Inferior parietal cortex (tissue), 1 donor: ENCODE results near the gene SCN5A.
"Not testable (repeated sequence)": the region's sequence is repeated elsewhere in the genome, so short reads cannot be mapped to it uniquely, and the experiment has no call there.

Source experiments
- DNase-seq: peaks from one replicate; pipeline ENCODE4 v3.0.0-alpha.2; 2016; ENCODE audit errors: extremely low spot score

Gene SCN5A

DNA sequence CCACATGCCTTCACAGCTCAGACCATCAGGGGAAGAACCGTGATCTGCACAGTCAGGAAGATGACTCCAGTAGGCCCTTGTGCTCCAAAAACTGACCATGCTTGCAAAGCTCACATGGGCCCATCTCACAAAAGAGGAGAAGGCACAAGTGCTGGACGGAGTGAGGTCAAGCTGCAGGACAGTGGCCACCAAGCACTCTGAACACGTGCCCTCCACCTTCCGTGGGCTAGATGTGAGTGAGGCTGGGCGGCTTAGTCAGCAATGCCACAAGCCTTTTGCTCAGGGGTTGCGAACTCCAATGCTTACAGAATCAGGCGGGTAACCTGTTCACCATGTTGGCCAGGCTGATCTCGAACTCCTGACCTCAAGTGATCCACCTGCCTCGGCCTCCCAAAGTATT is 70.9 kb downstream of the SCN5A start:
- no peak for DNase-seq

DNA sequence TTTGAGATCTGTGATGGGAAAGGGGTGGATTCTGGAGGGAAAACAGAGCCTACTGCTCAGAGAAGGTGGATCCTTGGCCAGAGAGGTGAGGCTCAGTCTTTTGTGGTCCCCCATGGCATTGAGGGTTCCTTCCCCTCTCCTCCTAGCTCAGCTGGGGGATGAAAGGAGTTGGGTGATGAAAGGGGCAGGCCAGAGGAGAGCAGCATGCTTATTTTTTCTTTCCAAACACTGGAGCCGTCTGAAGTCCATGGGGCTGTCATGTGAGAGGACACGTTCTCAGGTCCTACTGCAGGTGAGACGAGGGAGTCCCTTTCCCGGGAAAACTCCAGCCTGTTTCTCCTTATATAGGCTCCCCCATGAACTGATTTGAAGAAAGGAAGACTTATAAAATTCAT is 71.4 kb downstream of the SCN5A start:
- no peak for DNase-seq

DNA sequence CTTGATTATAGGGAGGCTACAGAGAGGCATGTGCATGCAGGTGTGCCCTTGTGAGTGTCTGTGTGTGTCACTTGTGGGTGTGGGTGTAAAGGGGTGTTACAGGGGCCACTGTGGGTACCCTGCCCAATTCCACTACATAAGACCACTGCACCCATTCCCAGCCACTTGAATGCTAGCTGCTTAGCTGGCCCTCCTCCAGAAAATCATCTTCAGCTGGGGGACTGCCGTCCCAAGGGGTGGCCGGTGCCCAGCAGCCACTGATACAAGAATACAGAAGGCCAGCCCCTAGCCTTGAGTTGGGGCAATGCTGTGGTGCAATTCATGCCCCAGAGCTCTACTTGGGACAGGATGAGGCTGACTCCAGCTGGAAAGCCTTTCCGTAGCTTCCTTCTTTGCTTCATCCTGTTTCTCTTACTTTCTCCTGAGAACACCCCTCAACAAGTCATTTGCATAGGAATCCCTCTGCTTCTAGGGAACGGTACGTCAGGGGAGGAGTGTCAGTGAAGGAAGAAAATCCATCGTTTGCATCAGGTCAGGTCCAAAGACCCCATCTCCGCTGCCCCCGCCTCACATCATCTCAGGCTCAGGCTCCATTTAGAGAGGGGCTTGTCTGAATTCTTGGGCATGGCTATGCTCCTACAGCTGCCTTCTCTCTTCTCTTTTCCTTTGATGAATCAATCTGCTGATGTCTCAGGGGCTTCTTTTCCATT is 72.0 kb downstream of the SCN5A start:
- DNase-seq = no peak

DNA sequence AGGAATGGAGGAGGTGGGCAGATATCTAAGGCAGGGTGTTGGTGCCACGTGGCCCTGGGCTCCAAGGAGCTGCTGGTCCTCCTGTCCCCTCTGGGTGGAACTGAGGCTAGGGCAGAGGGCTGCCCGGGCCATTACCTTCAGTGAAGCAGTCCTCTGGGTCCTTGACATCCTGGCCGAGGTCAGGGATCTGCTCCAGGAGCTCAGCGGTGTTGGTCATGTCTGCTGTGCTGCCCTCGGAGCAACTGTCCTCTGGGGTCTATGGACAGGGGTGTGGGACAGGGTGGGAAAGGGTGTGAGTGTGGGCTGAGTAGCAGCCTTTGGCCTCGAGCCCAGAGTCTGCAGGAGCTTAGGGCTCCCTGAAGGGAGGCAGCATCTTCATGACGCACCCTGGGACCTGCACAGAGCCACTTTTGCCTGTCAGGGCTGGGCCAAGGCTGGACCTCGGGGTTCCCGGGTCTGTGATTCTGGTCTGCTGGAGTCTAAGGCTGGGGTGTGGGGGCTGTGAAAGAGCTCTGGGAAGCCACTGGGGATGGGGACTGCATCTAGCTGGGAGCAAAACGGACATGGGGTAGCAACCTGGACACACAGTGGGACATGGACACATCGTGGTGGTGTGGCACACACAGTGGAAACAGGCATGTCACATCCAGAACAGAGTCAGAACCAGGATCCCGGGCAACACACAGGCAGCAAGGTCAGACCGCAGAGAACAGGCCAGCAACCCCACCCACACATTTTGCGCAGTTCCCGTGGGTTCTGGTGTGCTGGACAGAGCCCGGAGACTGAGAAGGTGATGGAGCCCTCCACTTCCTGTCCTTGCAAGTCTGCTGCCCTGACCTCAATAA is 72.7 kb downstream of the SCN5A start:
- DNase-seq = no peak

DNA sequence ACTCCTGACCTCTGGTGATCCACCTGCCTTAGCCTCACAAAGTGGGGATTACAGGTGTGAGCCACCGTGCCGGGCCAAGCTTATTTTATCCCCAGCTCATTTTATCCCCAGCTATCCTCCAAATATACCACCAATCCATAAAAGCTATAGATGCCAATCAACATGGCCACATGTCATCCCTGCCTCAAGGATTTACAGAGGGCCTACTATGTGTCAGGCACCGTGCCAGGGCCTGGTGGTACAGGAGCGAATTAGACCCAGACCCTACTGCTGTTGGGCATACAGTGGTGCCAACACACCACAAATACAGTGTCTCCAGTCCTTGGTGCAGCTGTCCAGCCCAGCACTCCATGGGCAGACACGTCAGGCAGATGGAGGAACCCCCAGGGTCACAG is 73.4 kb downstream of the SCN5A start:
- DNase-seq = no peak

DNA sequence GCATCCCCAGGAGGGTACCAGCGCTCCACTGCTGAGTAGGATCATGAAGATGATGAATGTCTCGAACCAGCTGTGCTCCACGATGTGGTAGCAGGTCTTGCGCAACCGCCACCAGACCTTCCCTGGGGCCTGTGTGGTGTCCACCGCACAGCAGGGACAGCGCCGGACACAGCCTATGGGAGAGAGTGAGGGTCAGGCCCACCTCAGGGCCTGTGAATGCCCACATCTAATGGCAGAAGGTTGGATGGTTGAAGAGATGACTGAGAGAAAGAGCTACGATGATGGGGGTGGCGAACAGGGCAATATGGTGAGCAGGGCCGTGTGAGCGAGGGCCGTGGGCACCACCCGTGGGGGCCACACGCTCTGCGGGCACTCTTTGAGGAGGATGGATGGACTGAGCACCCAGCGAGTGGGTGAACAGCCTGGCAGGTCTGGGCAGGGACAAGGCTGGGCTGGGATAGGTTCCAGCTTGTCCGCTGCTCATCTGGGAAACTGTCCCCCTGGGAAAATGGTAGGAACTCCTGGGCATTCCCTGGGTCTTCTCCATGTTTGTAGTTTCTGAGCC is 74.1 kb downstream of the SCN5A start:
- DNase-seq = no peak

DNA sequence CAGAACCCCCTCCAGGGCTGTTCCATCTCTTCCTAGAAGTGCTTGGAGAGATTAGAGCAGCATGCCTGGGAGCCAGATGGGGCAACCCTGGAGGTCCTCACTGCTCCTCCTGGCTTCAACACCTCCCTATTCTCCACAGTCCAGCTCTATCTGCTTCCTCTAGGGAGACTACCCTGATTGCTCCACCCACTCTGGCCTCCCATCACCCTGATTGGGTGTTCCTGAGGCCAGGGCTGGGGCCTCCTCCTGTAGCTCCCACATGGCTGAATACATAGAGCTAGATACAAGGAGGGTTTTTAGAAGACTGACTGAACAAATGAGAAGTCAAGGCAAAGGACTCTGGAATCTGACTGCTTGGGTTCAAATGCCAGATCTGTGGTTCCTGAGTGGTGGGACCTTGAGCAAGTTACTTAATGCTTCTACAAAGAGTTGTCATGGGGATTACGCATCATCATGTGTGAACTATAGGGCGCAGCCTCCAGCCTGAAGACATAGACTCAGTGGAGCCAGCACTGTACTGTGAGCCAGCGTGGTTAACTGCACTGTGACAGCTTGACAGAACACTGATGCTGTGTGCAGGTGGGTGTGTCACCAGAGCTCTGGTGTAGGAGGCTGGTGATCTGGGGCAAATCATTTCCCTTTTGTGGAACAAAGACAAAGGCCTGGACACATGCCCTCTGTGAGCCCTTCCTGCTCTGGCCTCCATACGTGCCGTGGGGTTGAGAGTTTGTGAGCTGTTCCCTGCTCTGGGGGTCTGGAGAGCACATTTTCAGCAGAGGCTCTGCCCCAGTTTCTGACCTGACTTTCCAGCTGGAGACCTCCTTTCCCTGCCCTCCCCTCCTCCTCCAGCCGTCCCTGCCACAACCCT is 74.8 kb downstream of the SCN5A start:
- no peak for DNase-seq

DNA sequence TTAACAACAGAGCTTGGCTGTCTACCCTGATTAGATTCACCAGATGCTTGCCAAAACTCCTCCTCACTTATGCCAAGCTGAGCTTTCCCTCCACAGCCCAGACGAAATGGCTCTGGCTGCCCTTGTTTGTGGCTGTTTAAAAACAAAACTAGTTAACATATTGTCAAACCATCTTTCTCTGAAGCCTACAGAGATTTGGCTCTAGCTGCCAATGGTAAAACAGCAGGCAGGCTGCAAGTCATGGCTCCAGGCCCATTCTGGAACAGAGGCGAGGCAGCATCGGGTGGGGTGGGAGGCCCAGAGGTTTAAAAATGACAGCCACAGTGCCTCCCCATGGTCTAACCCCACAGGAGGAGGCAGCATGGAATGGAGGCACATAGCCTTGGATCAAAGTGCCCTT is 75.9 kb downstream of the SCN5A start:
- DNase-seq = no peak

DNA sequence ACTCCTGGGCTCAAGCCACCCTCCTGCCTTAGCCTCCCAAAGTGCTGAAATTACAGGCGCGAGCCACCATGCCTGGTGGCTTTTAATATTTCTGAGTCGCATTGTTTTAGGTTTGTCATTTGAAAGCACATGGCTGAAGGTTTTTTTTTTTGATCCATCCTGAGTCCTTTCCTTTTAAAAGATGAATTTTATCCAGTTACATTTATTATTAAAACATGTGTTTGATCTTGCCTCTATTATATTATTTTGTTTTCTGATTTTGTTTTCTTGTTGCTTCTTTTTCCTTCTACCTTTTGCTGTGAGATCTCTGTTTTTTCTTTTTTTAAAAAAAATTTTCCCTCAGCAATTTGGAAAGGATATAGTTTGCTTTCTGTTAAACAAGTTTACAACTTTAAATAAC is 76.4 kb downstream of the SCN5A start:
- no peak for DNase-seq

DNA sequence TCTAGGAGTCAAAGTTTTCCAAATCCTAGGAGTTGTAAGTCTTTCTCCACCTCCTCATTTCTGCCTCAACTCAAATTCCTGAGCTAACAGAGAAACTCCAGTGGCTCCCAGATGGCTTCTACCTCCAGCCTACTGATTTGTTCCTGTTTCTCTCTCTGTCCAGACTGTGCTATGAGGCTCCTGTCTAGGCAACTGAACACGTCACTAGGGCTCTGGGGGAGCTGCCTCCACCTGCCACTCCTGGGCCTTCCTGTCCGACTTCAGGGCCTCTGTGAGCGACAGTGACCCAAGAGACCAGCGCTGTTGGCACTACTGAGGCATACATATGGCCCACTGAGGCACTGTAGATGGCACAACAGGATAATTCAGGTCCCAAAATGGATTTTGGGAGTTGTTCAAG is 82.0 kb downstream of the SCN5A start:
- DNase-seq = no peak

DNA sequence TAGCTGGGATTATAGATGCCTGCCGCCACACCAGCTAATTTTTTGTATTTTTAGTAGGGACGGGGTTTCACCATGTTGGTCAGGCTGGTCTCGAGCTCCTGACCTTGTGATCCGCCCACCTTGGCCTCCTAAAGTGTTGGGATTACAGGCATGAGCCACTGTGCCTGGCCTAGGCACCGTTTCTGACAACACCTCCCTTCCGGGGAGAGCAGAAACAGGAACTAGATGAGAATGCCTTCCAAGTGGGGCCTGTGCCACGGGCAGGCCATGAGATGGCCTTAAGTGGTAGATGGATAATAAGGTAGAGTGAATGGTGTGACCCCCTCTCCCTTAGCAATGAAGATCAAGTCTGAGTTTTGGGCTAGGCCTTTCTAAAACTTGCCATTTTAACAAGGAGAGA is 82.7 kb downstream of the SCN5A start:
- not testable (repeated sequence) for DNase-seq

DNA sequence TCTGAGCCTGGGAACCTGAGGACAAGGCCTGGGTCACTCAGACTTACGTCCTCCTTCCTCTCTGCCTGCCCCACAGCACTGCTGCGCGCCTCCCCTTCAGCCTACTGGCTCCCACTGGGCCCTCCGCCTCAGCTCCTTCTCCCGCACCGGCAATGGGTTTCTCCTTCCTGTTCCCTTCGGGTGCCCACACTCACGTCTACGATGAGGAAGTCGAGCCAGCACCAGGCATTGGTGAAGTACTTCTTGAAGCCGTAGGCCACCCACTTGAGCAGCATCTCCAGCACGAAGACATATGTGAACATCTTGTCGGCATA is 83.3 kb downstream of the SCN5A start:
- DNase-seq = no peak

DNA sequence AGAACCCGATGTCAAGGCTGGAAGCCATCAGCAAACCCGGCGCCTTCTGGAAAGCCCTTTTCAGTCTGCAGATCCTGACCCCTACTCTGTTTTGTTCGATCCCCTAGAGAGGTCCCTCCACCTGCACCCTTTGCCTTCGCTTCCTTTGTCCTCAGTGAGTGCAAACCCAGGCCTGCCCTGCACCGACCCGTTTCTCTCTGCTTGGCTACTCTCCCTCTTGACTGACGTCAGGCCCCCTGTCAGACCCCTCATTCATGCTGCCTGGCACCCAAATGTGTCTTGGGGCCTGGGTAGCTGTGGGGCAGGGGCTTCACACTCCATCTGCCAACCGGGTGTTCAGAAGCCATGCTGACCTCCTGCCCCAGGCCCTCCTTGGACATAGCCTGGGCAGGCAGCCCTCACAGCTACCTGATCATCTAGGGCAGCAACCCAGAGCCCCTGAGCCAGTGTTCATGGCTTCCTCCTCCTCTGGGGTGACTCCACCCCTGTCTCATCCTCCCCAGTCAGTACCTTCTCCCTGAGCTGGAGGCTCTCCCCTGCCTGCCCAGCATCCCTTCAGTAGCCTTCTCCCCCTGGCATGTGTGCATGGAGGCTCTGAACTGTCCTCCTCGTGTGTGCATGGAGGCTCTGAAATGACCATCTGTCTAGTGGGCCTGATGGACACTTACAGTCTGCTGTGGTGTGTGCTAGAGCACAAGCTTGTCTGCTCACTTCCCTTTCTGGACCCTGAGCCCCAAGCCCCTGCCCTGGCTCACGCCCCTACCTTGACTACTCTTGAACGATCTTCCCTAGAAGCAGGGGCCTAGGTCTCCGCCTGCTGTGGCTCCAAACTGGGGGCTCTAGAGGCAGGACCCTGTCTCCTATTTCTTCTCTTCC is 83.9 kb downstream of the SCN5A start:
- no peak for DNase-seq

DNA sequence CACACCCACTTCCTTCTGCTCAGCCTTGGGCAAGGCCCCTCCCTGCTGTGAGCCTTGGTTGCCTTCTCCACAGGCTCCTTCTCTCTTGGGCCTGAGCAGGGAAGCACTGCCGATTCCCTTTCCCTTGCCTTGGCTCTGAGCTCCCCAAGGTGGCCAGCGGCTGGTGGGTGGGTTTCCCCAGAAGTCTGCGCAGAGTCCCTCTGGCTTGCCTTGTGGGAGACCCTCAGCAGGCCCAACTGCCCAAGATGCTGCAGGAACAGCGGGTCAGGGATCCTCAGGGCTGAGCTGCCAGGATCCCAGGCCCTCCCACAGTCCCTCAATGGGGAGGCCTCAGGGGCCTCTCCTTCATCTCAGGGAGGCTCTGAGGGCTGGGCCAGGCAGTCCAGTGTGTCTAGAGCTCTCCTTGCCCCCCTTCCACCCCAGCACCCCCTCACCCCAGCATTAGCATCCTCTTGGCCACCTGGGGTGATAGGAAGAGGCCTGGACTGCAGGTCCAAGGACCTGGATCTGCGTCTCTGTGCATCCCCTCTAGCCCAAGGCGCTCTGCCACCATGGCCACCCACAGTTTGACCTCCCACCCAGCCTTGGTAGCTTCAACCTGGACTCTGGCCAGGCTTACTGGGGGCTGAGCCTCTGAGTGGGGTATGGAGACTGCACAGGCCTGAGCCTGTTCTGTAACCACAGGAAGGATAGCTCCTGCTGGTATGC is 84.7 kb downstream of the SCN5A start:
- no peak for DNase-seq

DNA sequence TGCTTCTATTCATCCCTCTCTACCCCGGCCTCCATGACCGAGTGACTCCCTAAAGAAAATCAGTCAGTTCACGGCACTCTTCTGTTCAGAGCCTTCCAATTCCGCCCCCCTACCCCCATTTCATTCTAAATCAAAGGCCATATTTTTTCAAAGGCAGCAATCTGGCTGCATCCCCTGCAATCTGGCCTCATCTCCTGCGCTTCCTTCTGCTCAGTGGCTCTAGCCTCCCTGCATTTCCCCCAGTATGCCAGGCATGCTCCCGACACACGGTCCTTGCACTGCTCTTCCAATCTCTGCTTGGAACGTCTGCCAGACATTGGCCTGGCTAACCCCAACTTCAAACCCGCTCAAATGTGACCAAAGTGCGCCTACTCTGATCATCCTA is 85.6 kb downstream of the SCN5A start:
- no peak for DNase-seq

DNA sequence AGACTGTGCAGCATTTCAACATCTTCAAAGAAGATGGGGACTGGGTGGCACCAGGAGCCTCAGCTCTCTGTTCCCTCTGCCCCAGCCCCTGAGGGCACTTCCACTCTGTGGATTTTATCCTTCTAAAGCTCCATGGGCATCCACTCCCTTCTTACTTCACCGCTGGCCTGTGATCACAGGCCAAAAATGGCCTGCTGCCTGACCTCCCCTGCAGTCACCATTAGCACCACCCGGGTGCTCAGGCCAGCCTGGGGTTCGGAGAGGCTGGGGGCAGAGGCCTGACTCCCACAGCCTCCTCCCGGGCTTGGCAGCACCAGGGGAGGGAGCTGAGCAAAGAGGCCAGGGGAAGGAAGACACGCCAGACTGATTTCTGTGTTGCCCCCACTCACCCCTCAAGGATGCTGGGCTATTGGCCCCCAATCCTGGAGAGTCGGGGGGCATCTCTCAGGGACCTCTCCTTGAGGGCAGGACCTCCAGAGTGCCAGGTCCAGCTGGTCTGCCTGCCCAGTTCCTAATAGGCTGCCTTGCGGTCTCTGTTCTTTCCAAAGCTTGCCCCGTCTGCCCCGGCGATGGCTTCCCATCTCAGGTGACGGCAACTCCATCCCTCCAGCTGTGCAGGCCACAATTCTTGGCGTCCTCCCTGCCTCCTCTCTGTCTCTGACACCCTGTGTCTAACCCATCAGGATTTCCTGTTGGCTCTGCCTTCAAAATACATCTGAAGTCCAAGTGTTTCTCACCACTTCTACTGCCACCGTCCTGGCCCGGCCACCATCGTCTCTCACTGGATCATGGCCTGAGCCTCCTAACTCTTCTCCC is 86.2 kb downstream of the SCN5A start:
- no peak for DNase-seq

DNA sequence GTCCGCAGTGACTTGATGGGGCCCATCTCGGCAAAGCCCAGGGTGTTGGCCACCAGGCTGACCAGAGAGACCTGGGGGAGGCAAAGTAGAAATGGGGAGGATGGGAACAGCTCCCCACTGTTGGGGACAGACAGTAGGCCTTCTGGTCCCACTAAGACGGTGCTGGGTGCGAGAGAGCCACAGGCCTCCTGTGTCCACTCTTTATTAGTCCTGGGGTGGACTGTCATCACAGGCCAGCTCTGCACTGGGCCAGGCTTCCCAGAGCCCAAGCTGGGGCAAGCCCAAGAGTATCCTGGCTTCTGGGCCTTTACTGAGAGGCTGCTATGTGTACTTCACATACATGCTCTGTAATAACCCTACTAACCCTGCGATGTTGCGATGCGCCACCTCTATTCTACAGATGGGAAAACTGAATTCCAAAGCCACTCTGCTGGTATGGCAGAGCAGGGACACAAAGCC is 87.0 kb downstream of the SCN5A start:
- DNase-seq = no peak

DNA sequence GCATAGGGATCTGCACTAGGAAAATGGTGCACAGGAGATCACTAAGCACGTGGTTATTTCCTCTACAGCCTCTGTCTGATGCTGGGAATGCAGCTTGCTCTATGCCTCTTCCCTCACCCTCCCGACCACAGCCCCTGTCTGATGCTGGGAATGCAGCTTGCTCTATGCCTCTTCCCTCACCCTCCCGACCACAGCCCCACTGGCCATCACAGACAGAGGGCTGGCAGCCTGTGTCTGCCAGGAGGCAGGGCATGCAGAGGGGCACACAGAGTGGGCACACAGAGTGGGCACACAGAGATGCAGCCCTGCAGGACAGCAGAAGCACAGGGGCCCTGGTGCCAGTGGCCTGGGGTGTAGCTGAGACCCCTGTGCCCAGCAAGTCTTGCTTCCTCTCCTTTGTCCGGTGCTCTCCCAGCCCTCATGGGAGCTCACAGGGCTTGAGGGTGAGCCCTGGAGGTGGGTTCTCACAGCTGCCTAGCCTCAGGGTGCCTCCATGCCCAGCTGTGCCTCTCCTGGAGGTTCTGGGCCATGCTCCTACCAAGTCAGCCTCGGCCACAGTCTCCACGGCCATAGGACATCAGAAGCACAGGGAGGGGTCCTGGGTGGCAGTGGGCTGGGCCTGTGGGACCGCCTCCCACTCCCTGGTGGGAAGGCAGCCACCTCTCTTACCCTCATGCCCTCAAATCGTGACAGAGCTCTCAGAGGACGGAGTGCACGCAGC is 87.6 kb downstream of the SCN5A start:
- DNase-seq = no peak
